NCI-H748 (cell line): Measurements from ENCODE around the gene ZNF691.
"Not testable (repeated sequence)": the region's sequence is repeated elsewhere in the genome, so short reads cannot be mapped to it uniquely, and the experiment has no call there.

Source experiments
- DNase-seq: peaks from one replicate; lab custom pipeline; 2025; ENCODE audit not compliant: unreplicated experiment; lab: John Stamatoyannopoulos, UW

The ZNF691 gene

DNA sequence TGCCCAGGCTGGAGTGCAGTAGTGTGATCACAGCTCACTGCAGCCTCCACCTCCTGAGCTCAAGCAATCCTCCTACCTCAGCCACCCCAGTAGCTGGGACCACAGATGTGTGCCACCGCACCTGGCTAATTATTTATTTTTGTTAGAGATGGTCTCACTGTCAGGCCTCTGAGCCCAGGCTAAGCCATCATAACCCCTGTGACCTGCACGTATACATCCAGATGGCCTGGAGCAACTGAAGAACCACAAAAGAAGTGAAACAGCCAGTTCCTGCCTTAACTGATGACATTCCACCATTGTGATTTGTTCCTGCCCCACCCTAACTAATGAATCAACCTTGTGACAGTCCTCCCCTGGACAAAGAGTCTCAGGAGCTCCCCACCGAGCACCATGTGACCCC, 10.1 kb downstream of the ZNF691 start:
- not testable (repeated sequence) for DNase-seq

DNA sequence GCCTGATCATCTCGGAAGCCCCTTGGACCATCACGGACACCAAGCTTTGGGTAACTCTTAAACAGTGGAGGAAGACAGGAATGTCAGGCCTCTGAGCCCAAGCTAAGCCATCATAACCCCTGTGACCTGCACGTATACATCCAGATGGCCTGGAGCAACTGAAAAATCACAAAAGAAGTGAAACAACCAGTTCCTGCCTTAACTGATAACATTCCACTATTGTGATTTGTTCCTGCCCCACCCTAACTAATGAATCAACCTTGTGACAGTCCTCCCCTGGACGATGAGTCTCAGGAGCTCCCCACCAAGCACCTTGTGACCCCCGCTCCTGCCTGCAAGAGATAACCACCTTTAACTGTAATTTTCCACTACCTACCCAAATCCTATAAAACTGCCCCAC, 13.0 kb downstream of the ZNF691 start:
- not testable (repeated sequence) for DNase-seq

DNA sequence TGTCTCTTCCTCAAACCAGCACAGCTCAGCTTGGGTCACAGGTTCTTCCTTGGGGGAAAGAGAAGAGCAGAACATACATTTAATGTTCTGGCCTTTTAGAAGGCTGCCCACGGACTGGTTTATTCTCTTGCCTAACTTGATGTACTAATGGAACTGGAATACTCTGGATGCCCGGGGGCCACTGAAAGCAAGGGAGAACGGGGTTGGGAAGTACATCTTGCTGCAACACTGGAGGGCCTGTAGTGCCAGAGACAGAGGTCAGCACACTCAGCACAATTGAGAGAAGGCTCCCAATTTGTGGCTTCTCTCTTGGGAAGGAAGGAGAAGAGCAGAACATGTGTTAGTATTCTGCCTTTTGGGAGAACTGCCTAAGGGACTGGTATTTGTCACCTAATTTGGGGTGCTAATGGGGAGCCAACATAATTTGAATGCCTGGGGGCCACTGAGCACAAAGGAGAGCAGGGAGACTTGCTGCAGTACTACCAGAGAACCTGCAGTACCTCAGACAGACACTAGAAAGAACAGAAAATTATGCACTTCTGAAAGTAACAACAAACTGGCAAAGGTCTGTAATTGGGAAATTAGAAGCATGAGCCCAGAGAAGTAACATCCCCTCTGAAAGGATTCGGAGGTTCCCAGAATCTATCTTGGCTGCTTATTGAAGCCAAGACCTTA, 14.1 kb downstream of the ZNF691 start:
- DNase-seq: no peak

DNA sequence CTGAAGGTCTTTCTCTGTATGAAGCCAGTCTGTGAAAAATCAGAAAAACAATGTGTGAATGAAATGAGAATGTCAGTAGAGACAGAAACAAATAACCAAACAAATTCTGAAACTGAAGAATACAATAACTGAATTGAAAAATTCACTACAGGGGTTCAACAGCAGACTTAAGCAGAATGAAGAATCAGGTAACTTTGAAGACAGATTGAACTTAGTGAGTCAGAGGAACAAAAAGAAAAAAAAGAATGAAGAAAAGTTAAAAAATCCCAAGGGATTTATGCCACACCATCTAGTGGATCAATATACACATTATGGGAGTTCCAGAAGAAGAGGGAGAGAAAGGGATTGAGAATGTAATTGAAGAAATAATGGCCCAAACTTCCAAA, 14.6 kb downstream of the ZNF691 start:
- DNase-seq: no peak

DNA sequence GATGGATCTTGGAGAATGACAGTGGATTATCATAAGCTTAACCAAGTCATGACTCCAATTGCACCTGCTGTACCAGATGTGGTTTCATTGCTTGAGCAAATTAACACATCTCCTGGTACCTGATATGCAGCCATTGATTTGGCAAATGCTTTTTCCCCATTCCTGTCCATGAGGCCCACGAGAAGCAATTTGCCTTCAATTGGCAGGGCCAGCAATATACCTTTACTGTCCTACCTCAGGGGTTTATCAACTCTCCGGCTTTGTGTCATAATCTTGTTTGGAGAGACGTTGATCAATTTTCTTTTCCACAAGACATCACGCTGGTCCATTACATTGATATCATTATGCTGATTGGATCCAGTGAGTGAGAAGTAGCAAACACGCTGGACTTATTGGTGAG, 20.1 kb downstream of the ZNF691 start:
- DNase-seq: no peak

DNA sequence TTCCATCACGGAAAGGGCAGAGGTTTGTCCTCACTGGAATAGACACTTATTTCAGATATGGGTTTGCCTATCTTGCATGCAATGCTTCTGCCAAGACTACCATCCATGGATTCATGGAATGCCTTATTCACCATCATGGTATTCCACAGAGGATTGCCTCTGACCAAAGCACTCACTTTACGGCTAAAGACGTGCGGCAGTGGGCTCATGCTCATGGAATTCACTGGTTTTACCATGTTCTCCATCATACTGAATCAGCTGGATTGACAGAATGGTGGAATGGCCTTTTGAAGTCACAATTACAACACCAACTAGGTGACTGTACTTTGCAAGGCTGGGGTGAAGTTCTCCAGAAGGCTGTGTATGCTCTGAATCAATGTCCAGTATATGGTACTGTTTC, 22.1 kb downstream of the ZNF691 start:
- DNase-seq: not testable (repeated sequence)

DNA sequence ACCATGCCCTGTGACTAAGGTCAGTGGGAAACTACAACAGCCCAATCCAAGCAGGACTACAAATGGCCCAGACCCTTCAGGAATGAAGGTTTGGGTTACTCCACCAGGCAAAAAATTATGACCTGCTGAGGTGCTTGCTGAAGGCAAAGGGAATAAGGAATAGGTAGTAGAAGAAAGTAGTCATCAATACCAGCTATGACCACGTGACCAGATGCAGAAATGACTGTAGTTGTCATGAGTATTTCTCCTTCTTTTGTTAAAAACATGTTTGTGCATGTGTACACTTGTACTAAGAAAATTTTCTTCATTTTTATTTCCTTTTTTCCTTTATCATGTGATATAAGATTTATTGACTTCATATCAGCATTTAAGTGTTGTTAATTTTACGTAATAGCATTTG, 22.8 kb downstream of the ZNF691 start:
- DNase-seq: not testable (repeated sequence)

DNA sequence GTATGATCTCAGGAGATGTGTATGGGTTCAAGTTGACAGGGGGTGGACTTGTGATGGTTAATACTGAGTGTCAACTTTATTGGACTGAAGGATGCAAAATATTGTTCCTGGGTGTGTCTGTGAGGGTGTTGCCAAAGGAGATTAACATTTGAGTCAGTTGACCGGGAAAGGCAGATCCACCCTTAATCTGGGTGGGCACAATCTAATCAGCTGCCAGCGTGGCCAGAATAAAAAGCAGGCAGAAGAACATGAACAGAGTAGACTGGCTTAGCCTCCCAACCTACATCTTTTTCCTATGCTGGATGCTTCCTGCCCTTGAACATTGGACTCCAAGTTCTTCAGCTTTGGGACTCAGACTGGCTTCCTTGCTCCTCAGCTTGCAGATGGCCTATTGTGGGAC, 23.3 kb downstream of the ZNF691 start:
- DNase-seq: not testable (repeated sequence)

DNA sequence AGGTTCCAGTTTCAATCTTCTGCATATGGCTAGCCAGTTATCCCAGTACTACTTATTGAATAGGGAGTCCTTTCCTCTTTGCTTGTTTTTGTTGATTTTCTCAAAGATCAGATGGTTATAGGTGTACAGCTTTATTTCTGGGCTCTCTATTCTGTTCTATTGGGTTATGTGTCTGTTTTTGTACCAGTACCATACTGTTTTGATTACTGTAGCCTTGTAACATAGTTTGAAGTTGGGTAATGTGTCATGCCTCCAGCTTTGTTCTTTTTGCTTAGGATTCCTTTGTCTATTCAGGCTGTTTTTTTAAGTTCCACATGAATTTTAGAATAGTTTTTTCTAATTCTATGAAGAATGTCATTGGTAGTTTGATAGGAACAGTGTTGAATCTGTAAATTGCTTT, 26.7 kb downstream of the ZNF691 start:
- not testable (repeated sequence) for DNase-seq

DNA sequence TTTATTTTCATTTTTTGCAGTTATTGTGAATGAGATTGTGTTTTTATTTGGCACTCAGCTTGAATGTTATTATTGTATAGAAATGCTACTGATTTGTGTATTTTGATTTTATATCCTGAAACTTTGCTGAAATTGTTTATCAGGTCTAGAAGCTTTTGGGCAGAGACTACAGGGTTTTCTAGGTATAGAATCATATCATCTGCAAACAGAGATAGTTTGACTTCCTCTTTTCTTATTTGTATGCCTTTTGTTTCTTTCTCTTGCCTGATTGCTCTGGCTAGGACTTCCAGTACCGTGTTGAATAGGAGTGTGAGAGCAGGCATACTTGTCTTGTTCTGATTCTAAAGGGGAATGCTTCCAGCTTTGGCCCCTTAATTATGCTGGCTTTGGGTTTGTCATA, 27.3 kb downstream of the ZNF691 start:
- DNase-seq: no peak

DNA sequence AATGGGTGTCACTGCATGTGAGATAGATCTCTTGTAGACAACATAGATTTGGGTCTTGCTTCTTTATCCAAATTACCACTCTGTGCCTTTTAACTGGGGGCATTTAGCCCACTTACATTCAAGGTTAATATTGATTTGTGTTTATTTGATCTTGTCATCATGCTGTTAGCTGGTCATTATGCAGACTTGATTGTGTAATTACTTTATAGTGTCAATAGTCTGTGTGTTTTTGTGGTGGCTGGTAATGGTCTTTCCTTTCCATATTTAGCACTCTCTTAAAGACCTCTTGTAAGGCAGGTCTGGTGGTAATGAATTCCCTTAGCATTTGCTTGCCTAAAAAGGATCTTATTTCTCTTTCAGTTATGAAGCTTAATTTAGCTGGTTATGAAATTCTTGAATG, 29.6 kb downstream of the ZNF691 start:
- DNase-seq: peak; percentile 100

DNA sequence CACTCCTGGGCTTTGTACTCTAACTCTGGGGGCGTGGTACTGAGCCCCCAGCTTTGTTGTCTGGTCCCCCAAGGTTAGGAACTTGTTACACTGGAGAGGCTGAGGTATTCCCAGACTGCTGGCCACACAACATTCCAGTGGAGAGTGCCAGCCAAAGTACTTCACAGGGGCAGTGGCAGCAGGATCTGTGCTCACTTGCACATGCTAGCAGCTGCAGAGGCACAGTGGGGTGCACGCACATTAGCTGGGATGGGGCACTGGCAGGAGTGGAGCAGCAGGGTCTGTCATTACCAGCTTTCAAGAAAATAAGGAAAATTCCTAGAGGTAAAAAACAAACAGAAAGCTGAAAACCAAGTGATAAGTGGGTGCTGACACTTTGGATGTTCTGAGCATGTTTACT, 31.0 kb downstream of the ZNF691 start:
- DNase-seq: peak; percentile 90

DNA sequence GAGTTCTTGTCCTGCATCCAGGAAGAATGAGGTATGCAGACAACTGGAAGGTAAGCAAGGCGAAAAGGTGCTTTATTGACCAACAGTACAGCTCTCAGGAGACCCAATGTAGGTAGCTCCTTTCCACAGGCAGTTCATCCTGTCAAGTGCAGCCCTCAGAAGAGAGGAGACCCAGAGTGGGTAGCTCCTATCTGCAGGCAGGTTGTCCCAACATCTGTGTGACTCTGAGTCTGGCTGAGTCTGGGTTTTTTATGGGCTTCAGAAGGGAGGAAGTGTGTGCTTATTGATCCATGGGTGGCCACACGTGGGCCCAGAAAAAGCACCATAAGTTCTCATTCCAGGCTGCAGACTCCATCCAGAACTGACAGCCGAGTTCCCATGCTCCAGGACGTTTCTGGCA, 34.0 kb downstream of the ZNF691 start:
- DNase-seq: no peak

DNA sequence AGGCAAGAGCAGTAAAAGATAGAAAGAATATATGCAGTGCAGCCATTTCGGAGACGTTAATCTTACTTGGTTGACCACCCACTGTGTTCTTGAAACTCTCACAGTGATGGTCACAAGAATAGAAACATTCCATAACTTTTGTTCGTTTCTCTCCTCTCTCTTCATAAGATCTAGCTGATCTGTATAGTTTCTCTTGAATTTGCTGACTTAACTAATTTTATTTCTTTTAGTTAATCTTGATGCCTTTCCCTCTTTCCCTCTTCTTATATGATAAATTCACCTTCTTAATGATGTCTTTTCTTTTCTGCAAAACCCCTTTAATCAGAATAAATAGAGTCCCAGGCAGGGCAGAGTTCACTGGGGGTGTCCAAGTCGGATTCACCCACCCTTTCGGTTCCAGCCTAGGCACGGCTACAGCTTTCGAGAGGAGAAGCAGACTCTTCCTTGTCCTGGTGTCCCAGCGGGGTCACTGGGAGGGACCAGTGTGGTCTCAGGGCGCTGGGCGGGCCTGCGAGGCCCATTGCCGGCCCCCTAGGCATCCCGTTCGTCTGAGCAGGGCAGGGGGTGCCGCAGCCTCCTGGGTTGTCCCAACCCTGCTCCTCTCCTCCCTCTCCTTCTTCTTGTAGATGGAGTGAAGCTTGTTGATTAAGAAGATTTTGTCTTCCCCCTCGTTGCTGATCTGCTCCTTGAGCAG, 39.8 kb downstream of the ZNF691 start:
- DNase-seq: no peak

DNA sequence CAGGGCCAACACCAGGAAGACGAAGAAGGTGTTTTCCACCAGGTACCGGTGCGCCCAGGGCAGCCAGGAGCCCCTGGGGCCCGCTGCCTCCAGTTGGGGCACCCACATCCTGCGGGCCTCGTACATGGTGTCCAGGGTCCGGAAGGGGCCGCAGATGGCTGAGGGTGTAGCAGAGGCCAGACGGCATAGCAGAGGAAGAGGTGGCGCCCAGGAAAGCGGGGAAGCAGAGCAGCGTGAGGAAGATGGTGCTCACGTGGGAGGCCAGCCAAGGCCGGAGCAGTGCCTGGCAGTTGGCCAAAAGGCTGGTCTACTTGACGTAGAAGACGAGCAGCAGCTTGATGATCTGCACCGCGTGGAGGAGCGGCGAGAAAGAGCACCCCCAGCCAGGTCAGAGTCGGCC, 40.4 kb downstream of the ZNF691 start:
- DNase-seq: peak; percentile 86

DNA sequence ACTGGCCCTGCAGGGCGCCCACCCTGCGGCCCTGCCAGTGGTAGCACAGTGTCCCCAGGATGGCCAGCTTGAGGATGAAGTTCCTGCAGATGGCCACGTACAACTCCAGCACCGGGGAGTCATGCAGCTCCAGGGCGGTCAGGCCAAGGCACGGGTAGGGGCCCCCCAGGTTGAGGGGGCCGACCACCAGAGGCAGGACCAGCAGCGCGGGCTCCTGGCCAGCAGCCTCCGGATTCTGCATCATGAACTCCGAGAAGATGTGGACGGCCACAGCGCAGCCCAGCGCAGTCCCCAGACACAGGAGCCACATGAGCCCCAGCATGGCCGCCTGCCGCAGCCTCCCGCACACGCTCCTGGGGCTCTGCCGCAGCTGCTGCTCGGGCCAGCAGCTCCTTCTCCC, 41.0 kb downstream of the ZNF691 start:
- DNase-seq: no peak

DNA sequence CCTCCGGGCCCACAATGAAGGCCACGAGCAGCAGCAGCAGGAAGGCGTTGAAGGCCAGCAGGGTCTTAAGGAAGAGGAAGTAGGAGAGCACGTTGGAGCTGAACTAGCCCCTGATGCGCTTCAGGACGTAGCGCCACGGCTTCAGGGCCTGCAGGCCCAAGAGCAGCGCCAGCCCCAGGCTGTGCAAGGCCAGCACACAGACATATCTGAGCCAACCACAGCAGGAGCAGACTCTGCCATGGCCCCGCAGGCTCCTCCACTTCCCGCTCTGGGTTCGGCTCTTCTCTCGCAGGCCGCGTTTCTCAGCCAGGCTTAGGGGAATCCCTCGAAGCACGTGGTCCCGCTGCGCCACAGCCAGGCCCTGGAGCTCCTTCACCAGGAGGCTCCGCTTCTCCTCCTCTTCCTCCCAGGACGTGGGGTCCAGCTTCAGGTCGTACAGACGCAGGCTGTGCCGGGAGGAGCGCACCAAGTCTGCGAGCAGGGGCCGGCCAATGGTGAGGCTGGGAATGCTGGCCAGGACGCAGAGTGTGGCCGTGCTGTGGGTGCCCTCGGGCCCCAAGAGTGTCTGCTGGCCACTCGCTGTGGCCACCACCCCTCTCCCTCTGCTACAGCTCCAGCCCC, 41.7 kb downstream of the ZNF691 start:
- DNase-seq: peak; percentile 62

DNA sequence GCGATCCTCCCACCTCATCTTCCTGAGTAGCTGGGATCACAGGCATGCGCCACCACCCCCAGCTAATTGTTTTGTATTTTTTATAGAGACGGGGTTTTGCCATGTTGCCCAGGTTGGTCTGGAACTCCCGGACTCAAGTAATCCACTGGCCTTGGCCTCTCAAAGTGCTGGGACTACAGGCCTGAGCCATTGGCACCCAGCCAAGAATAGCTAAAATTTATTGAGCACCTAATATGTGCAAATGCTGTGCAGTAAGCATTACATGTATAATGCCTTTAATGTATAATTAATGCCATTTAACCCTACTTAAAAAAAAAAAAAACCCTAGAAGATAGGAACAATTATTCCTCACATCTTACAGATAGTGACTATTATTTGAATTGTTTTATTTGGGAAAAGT, 42.9 kb downstream of the ZNF691 start:
- no peak for DNase-seq

DNA sequence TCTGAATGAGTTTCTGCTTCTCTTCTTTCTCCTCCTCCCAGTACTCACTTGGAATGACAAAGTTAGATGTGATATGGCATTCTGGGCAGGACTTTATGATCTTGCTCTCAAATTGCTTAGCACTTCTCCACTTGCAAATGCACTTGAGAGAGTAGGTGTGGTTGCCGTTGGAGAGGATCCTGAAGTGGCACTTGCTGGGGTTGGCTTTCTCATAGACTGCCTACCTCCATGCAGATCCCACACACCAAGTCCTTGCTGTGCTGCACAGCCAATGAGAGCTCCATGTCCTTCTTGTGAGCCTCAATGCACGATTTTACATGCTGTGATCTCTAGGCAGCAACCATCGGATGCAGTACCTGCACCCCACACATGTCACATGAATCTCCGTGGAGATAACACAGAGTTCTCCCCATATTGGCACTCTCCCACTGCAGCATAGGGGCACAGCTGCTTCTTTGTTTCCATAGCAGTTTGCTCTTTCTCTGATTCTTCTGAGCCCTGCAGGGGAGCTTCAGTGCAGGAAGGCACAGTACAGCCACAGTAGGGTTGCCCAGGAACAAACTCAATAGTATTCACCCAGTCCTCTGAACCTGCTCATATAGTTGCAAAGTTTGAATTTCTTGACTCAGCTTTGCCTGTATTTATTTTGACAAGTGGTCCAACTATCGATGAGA, 45.2 kb downstream of the ZNF691 start:
- DNase-seq: peak; percentile 69

DNA sequence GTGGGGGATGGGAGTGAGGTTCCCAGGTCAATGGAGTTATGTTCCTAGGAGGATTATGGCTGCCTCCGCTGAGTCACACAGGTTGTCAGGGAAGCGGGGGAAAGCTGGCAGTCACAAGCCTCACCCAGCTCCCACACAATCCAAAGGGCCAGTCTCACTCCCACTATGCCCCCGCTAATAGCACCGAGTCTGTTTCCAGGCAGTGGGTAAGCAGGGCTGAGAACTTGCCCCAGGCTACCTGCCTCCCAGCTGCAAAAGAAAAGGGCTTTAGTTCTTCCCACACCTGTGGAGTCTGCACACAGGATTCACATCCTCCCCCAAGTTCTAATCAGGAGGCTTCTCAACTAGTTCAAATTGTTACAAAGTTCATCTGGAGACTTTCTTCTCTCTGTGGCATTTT, 53.5 kb downstream of the ZNF691 start:
- not testable (repeated sequence) for DNase-seq
